Measurements from ENCODE around the gene AKAP8. TPM values are rescaled to one million over a fixed set of nuclear protein-coding genes. Genes with fewer than 3 reads are reported as not detected.
"Not testable (repeated sequence)": the region's sequence is repeated elsewhere in the genome, so short reads cannot be mapped to it uniquely, and the experiment has no call there.

Gene AKAP8
- total and polyA plus RNA-seq, 2 experiments from 2014 or later = 13.4 to 14.6 TPM

DNA sequence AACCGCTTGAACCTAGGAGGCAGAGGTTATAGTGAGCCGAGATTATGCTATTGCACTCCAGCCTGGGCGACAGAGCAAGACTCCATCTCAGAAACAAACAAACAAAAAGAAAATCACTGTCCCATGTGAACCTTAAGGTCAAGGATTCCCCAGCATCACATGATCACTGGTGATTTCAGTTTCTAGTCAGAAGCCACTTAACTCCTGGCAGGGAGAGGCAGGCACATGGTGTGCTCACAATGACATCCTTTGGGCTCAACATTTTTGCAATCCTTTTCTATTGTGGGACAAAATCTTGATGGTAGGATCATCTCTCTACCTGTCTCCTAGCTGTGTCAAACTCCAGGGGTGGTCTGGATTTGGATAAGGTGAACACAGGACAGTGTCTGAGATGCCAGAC, 12.1 kb downstream of the AKAP8 start:
- WGBS, 2 experiments (ENCODE audit: low coverage in 1 of 2, low lambda C conversion rate in 2 of 2, missing lambda C conversion rate in 2 of 2) = 82 to 89% methylated on average over 3 of the region's 3 CpGs
- no peaks in the 10 kb centered on the region; the same call in 1 of the 2 replicates for H4K20me1 ChIP-seq (ENCODE audit: insufficient read depth)
- peaks cover 42% of the 10 kb centered on the region for H3K79me2 ChIP-seq (ENCODE audit: insufficient read depth)
- H3K36me3 ChIP-seq (ENCODE audit: low read depth) = peaks cover 22% of the 10 kb centered on the region
- H3F3A ChIP-seq (ENCODE audit: insufficient read depth) = no peaks in the 10 kb centered on the region
- H3K4me2 ChIP-seq (ENCODE audit: unreplicated experiment) = no peak overlapping the region
- no peaks in the 10 kb centered on the region for H3K4me1 ChIP-seq (ENCODE audit: insufficient read depth)
- H3K4me3 ChIP-seq = no peak overlapping the region
- H3K9me2 ChIP-seq (ENCODE audit: insufficient read depth) = no peaks in the 10 kb centered on the region
- H3K9ac ChIP-seq = no peak overlapping the region
- no peaks in the 10 kb centered on the region for H3K9me3 ChIP-seq (ENCODE audit: low read depth)
- no peak for DNase-seq
- no peak overlapping the region for H2AFZ ChIP-seq
- in situ Hi-C loops (cut with MboI) = no loop called here
- TF ChIP-seq EZH2 (IDR thresholded peaks at IDR 0.05; ENCODE audit: insufficient read depth, poor library complexity, severe bottlenecking) = no peak
- TF ChIP-seq EZH2phosphoT487 (IDR thresholded peaks at IDR 0.05; ENCODE audit: insufficient read depth, low read depth) = no peak
- no peaks in the 10 kb centered on the region for H3K27me3 ChIP-seq (replicated peaks; ENCODE audit: insufficient read depth)
- H3K27ac ChIP-seq = no peak overlapping the region

DNA sequence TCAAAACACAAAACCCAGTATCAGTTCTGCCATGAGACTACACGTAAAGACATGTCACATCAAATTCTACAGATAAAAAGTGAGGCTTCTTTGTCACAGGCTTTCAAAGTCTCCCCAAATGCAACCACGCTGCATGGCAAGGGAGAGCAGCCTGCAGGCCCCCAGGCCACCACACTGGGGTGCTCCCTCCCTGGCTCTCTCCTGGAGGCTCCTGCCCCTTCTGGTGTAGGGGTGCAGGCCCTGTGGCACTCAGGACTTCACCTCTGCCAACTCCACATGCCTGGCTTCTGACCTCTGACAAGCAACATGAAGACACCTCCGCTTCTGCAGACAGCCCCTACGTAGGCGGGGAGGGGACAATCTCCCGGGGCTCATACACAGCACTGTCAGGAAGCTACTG, 14.3 kb downstream of the AKAP8 start:
- Histone ChIP-seq H3F3A (ENCODE audit: insufficient read depth) (peaks cover 9% of the 10 kb centered on the region; the same call in 1 of the 2 replicates), H3K4me1 (ENCODE audit: insufficient read depth) (no peaks in the 10 kb centered on the region), H3K9me3 (ENCODE audit: low read depth) (no peaks in the 10 kb centered on the region), H3K9ac (no peak overlapping the region), H3K4me3 (no peak overlapping the region), H3K27ac (no peak overlapping the region), H3K79me2 (ENCODE audit: insufficient read depth) (peaks cover 20% of the 10 kb centered on the region), H4K20me1 (ENCODE audit: insufficient read depth) (no peaks in the 10 kb centered on the region), H3K4me2 (ENCODE audit: unreplicated experiment) (no peak overlapping the region), H3K36me3 (ENCODE audit: low read depth) (peaks cover 18% of the 10 kb centered on the region; the same call in 1 of the 2 replicates), H2AFZ (no peak overlapping the region), H3K9me2 (ENCODE audit: insufficient read depth) (no peaks in the 10 kb centered on the region), H3K27me3 (replicated peaks; ENCODE audit: insufficient read depth) (no peaks in the 10 kb centered on the region)
- TF ChIP-seq EZH2phosphoT487 (IDR thresholded peaks at IDR 0.05; ENCODE audit: insufficient read depth, low read depth) = no peak
- TF ChIP-seq EZH2 (IDR thresholded peaks at IDR 0.05; ENCODE audit: insufficient read depth, poor library complexity, severe bottlenecking) = no peak
- DNase-seq = no peak
- WGBS, 2 experiments (ENCODE audit: low coverage in 1 of 2, low lambda C conversion rate in 2 of 2, missing lambda C conversion rate in 2 of 2) = 95 to 98% methylated on average over 6 of the region's 6 CpGs
- in situ Hi-C loops (cut with MboI) = no loop called here

GRCh38 chr19:15363791-15364190, 15.8 kb downstream of the AKAP8 start:
- 42 to 45% methylated on average over 3 of the region's 3 CpGs for WGBS, 2 experiments (ENCODE audit: low coverage in 1 of 2, low lambda C conversion rate in 2 of 2, missing lambda C conversion rate in 2 of 2)
- H2AFZ ChIP-seq; H4K20me1 ChIP-seq (ENCODE audit: insufficient read depth); in situ Hi-C loops (cut with MboI); H3K9me3 ChIP-seq (ENCODE audit: low read depth); H3K27me3 ChIP-seq (replicated peaks; ENCODE audit: insufficient read depth); H3K4me3 ChIP-seq; H3K27ac ChIP-seq; H3K9ac ChIP-seq; H3K4me1 ChIP-seq (ENCODE audit: insufficient read depth); H3K4me2 ChIP-seq (ENCODE audit: unreplicated experiment); DNase-seq; H3K9me2 ChIP-seq (ENCODE audit: insufficient read depth): not testable (repeated sequence)
- Histone ChIP-seq H3F3A (ENCODE audit: insufficient read depth) (peaks cover 17% of the 10 kb centered on the region), H3K79me2 (ENCODE audit: insufficient read depth) (peaks cover 15% of the 10 kb centered on the region; the same call in 1 of the 2 replicates), H3K36me3 (ENCODE audit: low read depth) (peaks cover 18% of the 10 kb centered on the region; the same call in 1 of the 2 replicates)

- H3K27ac ChIP-seq; H3K27me3 ChIP-seq (replicated peaks; ENCODE audit: insufficient read depth); DNase-seq; H3K4me1 ChIP-seq (ENCODE audit: insufficient read depth); H3K9me3 ChIP-seq (ENCODE audit: low read depth); H3K9me2 ChIP-seq (ENCODE audit: insufficient read depth); H3K9ac ChIP-seq; in situ Hi-C loops (cut with MboI); H3K4me3 ChIP-seq; H3K4me2 ChIP-seq (ENCODE audit: unreplicated experiment); H2AFZ ChIP-seq; H4K20me1 ChIP-seq (ENCODE audit: insufficient read depth): not testable (repeated sequence)
- H3F3A ChIP-seq (ENCODE audit: insufficient read depth) = peaks cover 20% of the 10 kb centered on the region
- WGBS, 2 experiments (ENCODE audit: low coverage in 1 of 2, low lambda C conversion rate in 2 of 2, missing lambda C conversion rate in 2 of 2) = 92% methylated on average over 19 of the region's 30 CpGs; no CpG with 5 or more reads in 1 of the 2 experiments
- H3K79me2 ChIP-seq (ENCODE audit: insufficient read depth) = peaks cover 15% of the 10 kb centered on the region; the same call in 1 of the 2 replicates
- peaks cover 19% of the 10 kb centered on the region for H3K36me3 ChIP-seq (ENCODE audit: low read depth)
These were observed 16.5 kb downstream of the AKAP8 start for GRCh38 chr19:15363048-15363447.

GRCh38 chr19:15360015-15360414, 19.6 kb downstream of the AKAP8 start:
- H2AFZ ChIP-seq; H3K4me2 ChIP-seq (ENCODE audit: unreplicated experiment); H3K9me3 ChIP-seq (ENCODE audit: low read depth); H3K4me3 ChIP-seq; H3K9ac ChIP-seq; H3K27ac ChIP-seq; in situ Hi-C loops (cut with MboI); H3K9me2 ChIP-seq (ENCODE audit: insufficient read depth); H3K79me2 ChIP-seq (ENCODE audit: insufficient read depth); H4K20me1 ChIP-seq (ENCODE audit: insufficient read depth); H3K27me3 ChIP-seq (replicated peaks; ENCODE audit: insufficient read depth); H3K4me1 ChIP-seq (ENCODE audit: insufficient read depth); DNase-seq: not testable (repeated sequence)
- Histone ChIP-seq H3F3A (ENCODE audit: insufficient read depth) (peaks cover 20% of the 10 kb centered on the region), H3K36me3 (ENCODE audit: low read depth) (peaks cover 36% of the 10 kb centered on the region)
- WGBS, 2 experiments (ENCODE audit: low coverage in 1 of 2, low lambda C conversion rate in 2 of 2, missing lambda C conversion rate in 2 of 2) = 69 to 72% methylated on average over 4 of the region's 4 CpGs
